HG03460 (cell line): Measurements from ENCODE around the gene ANP32B.
"Not testable (repeated sequence)": the region's sequence is repeated elsewhere in the genome, so short reads cannot be mapped to it uniquely, and the experiment has no call there.

Source experiments
- ATAC-seq: cut with Tn5 transposase; IDR thresholded peaks from one replicate; pipeline ENCODE4 v1.9.1; 2021; ENCODE audit not compliant: unreplicated experiment

Gene ANP32B

DNA sequence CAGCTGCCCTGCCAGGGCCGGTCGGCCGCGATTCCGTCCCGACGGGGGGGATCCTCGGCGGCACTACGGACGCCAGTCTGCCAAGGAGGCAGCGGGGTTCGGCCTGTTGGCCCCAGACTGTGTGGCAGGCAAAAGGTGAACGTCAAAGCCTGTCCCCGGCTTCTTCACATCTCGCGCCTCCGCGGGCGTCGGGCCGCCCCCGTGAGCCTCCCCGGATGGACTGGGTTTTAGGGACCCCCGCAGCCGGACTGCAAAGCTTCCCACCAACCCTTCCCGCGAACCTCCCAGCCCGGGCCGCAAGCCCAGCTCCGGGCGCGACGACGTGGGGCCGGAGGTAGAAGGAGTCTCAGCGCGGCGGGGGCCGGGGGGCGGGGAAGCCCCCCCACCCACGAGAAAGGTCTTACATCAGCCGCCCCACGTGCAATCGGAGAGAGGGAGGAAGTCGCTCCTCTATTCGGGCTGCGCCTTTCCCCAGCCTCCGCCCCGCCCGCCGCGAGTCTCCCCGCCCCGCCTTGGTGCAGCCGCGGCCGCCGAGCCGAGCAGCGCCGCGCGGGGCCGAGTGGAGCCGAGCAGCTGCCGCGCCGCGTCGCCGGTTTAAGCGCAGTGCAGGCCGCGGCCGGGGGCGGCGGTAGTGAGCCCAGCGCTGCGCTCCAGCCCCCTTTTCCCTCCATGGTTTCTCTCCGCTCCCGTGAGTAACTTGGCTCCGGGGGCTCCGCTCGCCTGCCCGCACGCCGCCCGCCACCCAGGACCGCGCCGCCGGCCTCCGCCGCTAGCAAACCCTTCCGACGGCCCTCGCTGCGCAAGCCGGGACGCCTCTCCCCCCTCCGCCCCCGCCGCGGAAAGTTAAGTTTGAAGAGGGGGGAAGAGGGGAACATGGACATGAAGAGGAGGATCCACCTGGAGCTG, at the start of gene ANP32B:
Gene ANP32B (plus strand): TSS at position 659 of the 906 bp plus-strand sequence. CDS start 215 bp downstream, at position 874.
- ATAC-seq: peak; percentile 63

GRCh38 chr9:97934321-97935115, 48.6 kb upstream of the ANP32B start:
- ATAC-seq: no peak

DNA sequence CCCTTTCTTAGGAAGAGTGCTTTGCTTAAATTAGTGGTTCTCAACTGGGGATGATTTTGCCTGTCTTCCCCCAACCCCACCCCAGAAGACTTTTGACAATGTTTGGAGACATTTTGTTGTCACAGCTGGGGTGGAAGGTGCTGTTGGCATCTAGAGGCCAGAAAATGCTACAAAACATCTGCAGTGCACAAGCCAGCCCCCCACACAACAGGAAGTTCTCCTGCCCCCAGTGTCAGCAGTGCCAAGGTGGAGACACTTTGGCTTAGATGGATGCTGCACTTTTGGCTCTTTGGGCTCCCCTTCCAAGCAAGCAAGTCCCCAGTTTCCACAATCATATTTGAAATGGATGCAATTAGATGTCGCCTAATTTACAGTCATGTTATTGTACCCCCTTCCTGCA, 47.9 kb upstream of the ANP32B start:
- no peak for ATAC-seq

DNA sequence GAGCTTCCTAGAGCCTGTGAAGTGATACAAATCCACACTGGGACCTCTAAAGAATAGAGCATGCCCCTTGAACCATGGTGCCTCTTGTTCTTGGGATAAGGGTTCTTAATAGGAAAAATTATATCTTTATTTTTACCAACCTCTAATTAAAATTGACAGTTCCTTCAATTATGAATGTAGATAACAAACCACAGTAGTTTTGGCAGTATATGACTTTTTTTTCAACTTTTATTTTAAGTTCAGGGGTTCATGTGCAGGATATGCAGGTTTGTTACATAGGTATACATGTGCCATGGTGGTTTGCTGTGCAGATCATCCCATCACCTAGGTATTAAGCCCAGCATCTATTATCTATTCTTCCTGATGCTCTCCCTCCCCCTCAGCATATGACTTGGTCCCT, 46.1 kb upstream of the ANP32B start:
- ATAC-seq: no peak

DNA sequence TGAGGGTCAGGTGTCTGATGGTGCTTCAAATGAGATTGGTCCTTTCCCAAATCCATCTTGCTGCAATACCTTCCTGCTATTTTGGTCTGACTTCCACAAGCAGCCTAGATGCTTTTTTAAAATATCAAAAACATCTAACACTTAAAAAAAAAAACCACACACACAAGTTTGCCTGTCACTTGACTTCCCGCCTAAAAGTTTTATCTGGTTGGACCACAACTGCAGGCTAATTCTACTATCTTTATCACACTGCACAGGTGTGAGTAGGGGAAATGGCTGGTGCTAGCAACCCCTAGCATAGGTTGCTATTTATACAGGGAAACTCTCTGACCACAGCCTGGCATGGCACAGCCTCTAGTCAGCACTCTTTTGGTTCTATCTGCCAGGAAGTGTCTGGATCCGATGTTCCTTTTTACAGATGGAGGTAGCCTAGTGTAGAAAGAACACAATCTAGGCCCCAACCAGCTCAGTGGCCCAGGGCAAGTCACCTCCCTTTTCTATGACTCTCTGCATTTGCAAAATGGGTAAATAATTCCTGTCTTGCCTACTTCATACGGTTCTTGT, 45.0 kb upstream of the ANP32B start, which contains the start of gene HEMGN:
Gene HEMGN (minus strand): TSS at position 92 of the 564 bp plus-strand sequence. CDS start 36 bp downstream, at position 56.
- no peak for ATAC-seq

- ATAC-seq: no peak
Observed at GRCh38 chr9:97940233-97940632, 42.9 kb upstream of the ANP32B start.

DNA sequence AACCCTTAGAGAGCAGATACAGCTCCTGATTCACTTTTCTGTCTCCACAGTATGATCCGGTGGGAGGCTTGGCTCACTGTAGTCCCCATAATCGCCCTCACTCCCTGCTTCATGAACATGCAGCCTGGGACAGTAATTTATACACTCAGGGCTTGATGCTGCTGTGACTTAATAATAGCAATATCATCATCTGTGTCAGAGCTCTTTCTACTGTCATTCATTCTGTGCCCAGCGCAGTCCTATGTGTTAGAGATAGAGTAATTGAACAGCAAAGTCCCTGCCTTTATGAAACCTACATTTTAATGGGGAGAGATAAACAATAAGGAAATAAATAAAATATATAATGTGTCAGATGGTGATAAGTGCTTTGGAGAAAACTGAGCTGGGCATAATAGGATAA, 42.4 kb upstream of the ANP32B start:
- no peak for ATAC-seq

DNA sequence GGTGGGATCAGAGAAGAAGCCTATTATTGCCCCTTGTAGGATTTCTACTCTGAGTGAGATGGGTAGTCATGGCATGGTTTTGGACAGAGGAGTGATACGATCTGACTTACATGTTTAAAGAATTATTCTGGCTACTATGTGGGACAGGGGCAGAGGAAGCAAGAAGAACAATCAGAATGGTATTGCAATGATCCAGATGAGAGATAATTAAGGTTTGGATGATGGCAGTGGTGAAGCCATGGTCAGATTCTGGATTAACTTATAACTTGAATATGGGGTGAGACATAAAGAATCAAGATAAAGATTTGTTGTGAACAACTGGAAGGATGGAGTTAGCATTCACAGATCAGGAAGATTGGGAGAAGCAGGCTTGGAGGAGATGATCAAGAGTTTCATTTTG, 41.8 kb upstream of the ANP32B start:
- ATAC-seq: no peak

- ATAC-seq: no peak
Observed at GRCh38 chr9:97943308-97943855, 39.8 kb upstream of the ANP32B start.

DNA sequence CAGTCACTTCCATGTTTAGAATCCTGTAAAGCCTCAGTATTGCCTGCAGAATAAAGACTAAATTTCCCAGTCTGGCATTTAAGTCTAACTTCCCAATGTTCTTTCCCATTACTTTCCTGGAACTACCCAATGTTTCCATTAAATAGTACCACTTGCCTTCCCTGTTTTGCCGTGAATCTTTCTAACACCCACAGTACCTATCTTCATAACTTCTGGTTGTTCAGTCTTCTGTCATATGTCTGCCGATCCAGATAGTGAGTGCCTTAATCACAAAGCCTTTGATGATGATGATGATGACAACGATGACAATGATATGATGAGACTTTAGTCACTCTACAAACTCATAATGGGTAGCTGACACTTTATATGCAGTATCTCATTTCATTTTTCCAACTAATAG, 38.5 kb upstream of the ANP32B start:
- ATAC-seq: no peak

- ATAC-seq: not testable (repeated sequence)
Observed at GRCh38 chr9:97945470-97945869, 37.7 kb upstream of the ANP32B start.

GRCh38 chr9:97947094-97947493, 36.0 kb upstream of the ANP32B start:
- not testable (repeated sequence) for ATAC-seq

GRCh38 chr9:97950873-97951272, 32.3 kb upstream of the ANP32B start:
- ATAC-seq: not testable (repeated sequence)

DNA sequence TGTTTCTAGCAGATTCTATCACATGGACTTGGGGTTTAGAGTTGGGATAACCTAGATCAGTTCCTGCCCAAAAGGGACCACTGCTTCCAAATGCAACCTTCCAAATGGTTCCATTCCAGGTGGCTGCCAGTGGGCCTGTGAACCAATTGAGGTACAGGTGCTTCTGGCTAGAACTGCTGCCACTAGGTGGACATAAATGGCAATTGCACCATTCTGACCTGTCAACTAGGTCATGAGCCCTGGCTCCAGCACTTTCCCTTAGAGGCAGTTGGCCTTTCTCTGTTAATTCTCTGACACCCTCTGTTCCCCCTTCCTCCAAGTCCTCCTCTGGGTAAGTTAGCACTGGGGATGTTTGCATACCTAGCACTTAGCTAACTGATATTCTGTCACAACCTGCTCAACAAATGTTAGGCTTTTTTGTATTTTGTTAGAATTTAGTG, 28.6 kb upstream of the ANP32B start:
- ATAC-seq: no peak

- no peak for ATAC-seq
Observed at GRCh38 chr9:97956331-97956730, 26.8 kb upstream of the ANP32B start.

DNA sequence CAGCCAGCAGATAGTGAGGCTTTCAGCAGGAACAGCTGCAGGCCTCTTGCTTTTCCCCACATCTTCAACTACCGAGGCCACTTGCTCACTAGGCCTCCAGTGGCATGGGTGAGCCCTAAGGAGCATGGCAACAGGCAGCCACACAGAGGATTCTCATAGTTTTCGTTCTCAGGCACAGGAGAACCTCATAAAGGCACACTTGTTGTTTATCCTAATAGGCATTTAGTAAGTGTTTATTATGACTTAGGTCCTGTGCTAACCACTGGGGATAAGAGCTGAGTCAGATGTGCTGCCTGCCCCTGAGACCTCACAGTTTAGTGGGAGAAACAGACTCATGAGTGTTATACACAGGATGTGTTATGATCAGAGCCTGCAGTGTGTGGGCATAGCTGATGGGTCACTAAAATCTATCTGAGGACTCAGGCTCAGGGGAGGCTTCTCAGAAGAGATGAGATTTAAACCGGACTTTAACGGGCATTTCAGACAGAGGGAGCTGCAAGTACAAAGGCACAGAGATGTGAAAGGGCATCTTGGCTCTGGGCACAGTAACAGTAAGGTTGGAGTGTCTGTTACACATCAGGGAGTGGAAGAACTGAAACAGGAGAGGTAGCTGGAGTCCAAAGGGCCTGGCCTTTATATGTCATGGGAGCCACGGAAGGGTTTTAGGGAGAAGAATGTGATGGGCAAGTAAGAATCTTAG, 24.2 kb upstream of the ANP32B start:
- no peak for ATAC-seq

- ATAC-seq: no peak
Observed at GRCh38 chr9:97959585-97959984, 23.6 kb upstream of the ANP32B start.

- ATAC-seq: not testable (repeated sequence)
Observed at GRCh38 chr9:97960678-97961328, 22.3 kb upstream of the ANP32B start.

- ATAC-seq: no peak
Observed at GRCh38 chr9:97961361-97961760, 21.8 kb upstream of the ANP32B start.

DNA sequence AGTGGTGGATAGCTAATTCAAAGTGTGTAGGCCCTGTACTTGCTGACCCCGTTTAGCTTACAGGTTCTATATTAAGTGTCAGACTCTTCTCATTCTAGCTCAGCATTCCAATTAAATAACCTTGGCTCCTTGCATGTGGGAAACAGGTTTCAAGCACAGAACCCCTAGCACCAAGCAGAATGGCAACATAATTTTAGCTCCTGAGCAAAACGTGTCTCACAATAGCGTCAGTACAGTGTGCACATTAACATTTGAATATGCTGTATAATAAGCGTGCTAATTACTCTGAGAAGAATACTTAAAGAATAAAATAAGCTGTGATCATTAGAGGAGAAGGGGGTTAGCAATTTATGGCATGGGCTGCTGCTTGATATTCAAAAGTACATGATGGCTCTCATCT, 21.0 kb upstream of the ANP32B start:
- no peak for ATAC-seq
